HG03139 (cell line): ENCODE measurements around the gene LRPPRC.

ENCODE experiments used
- ATAC-seq: cut with Tn5 transposase; IDR thresholded peaks from one replicate; pipeline ENCODE4 v1.9.1; 2021; ENCODE audit not compliant: unreplicated experiment

The LRPPRC gene

GRCh38 chr2:43874776-43875451 is 120.9 kb downstream of the LRPPRC start:
- ATAC-seq: no peak

GRCh38 chr2:43872151-43872550 is 123.6 kb downstream of the LRPPRC start:
- ATAC-seq: no peak

DNA sequence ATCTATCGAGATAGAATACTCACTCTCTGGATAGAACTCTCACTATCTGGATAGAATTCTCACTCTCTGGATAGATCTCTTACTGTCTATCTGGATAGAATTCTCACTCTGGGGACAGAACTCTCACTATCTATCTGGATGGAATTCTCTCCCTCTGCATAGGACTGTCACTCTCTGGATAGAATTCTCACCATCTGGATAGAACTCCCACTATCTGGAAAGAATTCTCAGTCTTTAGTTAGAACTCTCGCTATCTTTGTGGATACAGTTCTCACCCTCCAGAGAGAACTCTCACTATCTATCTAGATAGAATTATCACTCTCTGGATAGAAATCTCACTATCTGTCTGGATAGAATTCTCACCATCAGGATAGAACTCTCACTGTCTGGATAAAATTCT is 140.5 kb downstream of the LRPPRC start:
- ATAC-seq: no peak

GRCh38 chr2:43854671-43855070 is 141.1 kb downstream of the LRPPRC start:
- no peak for ATAC-seq

DNA sequence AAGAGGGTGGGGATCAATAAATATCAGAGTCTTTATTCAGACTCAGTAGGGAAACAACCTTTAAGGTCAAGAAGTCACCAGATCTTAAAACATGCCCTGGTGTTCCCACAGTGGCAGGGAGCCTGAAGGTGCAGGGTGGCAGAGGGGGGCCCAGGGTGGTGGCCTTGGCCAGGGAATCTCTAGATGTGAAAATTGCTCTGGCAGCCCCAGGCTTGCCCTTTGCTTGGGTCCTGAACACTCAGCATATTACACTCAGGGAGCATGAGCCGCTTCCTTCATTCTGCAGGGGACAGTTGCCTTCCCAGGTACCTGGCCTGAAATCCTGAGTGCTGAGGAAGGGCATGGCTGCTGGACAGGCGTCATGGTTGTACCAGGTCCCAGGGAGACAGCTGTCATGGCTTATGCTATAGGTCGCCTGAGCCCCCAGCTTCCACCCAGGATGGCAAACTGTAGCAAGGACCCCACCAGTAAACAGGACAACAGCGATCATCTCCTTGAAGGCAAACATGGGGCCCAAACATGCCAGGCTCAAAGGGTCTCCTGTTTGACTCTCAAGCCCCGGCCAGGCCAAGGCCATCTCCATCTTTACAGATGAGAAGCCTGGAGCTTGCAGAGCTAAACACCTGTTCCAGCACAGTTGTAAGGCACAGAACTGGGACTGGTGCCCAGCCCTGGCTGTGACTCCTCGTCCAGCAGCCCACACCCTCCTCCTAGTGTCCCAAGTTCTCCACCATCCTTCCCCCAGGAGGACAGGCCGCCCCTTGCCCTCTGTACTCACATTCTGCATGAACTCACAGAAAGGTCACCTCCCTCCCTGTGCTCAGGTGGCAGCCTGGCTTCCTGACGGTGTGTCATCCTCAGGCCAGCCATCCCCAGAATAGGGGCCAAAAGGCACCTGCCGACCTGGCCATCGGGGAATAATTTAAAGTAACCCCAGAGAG is 142.4 kb downstream of the LRPPRC start:
- ATAC-seq: no peak

- no peak for ATAC-seq
Observed at GRCh38 chr2:43852196-43852730, 143.5 kb downstream of the LRPPRC start.

DNA sequence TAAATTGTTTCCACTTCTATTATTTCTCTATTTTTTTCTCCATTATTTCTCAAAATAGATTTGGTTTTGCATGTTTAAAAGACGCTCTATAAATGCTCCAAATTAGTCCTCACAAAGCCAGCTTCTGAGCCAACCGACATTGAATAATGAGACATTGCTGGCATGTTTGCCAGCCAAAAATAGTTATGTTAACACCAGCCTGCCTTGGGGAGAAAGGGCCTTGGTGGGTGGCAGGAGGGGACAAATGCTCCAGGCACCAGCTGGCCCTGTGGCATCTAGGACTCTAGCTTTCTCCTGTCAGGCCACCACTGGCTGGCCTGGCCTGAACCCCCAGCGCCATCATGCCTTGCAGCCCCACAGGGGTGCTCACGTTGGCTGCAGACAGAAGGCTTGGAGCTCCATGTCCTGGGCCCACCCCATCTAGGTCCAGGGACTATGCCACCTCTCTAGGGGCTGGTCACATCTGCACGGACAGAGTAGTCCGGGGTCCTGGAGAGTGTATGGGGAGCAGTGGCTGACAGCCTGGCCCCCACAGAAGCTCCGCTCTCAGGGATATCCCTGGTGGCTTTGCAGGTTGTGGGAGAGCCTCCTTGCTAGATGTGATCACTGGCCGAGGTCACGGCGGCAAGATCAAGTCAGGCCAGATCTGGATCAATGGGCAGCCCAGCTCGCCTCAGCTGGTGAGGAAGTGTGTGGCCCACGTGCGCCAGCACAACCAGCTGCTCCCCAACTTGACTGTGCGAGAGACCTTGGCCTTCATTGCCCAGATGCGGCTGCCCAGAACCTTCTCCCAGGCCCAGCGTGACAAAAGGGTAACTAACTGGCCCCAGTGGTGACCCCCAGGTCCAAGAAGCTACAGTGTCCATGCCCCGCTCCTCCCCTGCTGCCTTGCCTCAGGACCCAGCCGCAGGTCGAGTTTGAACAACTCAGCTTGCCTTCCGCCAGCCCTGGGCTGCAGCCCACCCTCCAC is 144.5 kb downstream of the LRPPRC start:
- ATAC-seq: no peak

DNA sequence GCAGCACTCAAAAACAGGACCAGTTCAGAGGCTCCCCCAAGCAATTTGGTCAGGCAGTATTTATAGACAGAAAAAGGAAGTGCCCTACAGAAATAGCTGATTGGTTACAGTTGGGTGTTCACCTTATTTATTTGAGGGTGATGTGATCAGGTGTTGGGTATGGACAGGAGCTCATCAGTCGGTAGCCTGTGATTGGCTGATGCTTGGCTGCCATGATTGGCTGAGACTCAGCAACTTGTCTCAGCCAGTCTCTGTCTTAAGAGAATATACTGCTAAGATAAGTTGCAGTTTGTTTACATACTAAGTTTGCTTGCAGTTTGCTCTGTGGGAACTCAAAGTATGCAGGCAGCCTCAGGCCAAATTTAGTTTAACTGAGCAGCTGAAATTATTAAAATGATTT is 147.6 kb downstream of the LRPPRC start:
- no peak for ATAC-seq

DNA sequence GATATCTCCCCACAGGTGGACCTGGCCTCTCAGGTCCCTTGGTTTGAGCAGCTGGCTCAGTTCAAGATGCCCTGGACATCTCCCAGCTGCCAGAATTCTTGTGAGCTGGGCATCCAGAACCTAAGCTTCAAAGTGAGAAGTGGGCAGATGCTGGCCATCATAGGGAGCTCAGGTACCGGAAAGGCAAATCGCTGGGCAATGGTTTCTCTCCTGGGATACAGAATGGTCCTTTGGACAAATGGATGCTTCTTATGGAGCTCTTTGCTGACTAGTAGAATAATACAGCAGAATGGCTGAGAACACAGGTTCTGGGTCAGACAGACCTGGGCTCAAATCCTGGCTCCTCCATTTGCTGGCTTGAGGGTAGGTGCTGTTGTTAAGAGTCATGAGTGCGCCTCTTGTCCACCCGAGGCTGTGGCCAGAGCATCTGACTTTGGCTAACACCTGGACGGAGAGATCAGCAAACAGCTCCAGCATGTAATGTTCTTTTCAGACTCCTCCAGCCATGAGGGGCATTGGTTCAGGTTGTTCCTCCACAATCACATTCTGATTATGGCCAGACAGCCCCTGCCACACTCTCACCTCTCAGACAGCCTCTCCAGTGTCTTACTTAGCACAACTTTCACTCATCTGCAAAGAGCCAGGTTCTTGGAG is 149.5 kb downstream of the LRPPRC start:
- ATAC-seq: no peak

- no peak for ATAC-seq
Observed at GRCh38 chr2:43845181-43845580, 150.6 kb downstream of the LRPPRC start.

GRCh38 chr2:43842866-43843226 is 152.9 kb downstream of the LRPPRC start:
- ATAC-seq: no peak

GRCh38 chr2:43841949-43842865 is 153.6 kb downstream of the LRPPRC start:
- ATAC-seq: no peak

- ATAC-seq: no peak
Observed at GRCh38 chr2:43840965-43841364, 154.8 kb downstream of the LRPPRC start.

GRCh38 chr2:43839776-43840564 is 155.8 kb downstream of the LRPPRC start:
- no peak for ATAC-seq

GRCh38 chr2:43838560-43839267 is 157.1 kb downstream of the LRPPRC start, which contains the start of the genes ABCG5 and ABCG8:
Gene ABCG5, minus strand, starts transcription at chr2:43838839. Its CDS starts 160 bp downstream, at chr2:43838679.
Gene ABCG8, plus strand, starts transcription at chr2:43838971. Its CDS starts 83 bp downstream, at chr2:43839054.
- ATAC-seq: no peak

GRCh38 chr2:43837831-43838559 is 157.8 kb downstream of the LRPPRC start:
- ATAC-seq: no peak

DNA sequence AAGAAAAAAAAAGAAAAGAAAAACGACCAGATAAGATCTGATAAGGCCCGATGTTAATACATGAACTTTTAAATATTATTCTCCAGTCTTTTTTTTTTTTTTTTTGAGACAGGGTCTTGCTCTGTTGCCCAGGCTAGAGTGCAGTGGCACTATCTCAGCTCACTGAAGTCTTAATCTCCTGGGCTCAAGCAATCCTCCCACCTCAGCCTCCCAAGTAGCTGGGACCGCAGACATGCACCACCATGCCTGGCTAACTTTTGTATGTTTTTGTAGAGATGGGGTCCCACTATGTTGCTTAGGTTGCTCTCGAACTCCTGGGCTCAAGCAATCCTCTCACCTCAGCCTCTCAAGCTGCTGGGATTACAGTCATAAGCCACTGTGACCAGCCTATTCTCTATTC is 158.8 kb downstream of the LRPPRC start:
- ATAC-seq: no peak
